Stimulated activated CD8-positive, alpha-beta memory T cell treated with anti-CD3 and anti-CD28 coated beads, Interleukin-15, amount 100 ng/mL, for 4 hours (primary cell): ENCODE data around the gene CCN5.
"Not testable (repeated sequence)": the region's sequence is repeated elsewhere in the genome, so short reads cannot be mapped to it uniquely, and the experiment has no call there.

ENCODE experiments used
- DNase-seq, 2 donors: peaks; one replicate each; pipeline ENCODE4 v3.0.0-alpha.2; 2020; ENCODE audit warnings: low read depth in 2 of 2

Gene CCN5

GRCh38 chr20:44695295-44695673 lies 19.9 kb upstream of the CCN5 start:
- no peak for DNase-seq

GRCh38 chr20:44695674-44696300 lies 19.4 kb upstream of the CCN5 start:
- DNase-seq, result no peak

GRCh38 chr20:44696315-44696714 lies 18.9 kb upstream of the CCN5 start:
- no peak for DNase-seq

- DNase-seq, result not testable (repeated sequence)
These were observed 18.1 kb upstream of the CCN5 start for GRCh38 chr20:44697041-44697440.

GRCh38 chr20:44698351-44698750 lies 16.8 kb upstream of the CCN5 start:
- DNase-seq, result no peak

GRCh38 chr20:44700306-44700705 lies 14.9 kb upstream of the CCN5 start:
- no peak for DNase-seq

GRCh38 chr20:44701118-44701857 lies 13.9 kb upstream of the CCN5 start:
- DNase-seq, result no peak

GRCh38 chr20:44701858-44702256 lies 13.3 kb upstream of the CCN5 start:
- no peak for DNase-seq

GRCh38 chr20:44702776-44703175 lies 12.4 kb upstream of the CCN5 start:
- DNase-seq, result no peak

- no peak for DNase-seq
These were observed 11.8 kb upstream of the CCN5 start for GRCh38 chr20:44703183-44703925.

- DNase-seq, result no peak
These were observed 11.1 kb upstream of the CCN5 start for GRCh38 chr20:44703956-44704488.

GRCh38 chr20:44704551-44704971 lies 10.6 kb upstream of the CCN5 start:
- no peak for DNase-seq

- no peak for DNase-seq
These were observed 9.6 kb upstream of the CCN5 start for GRCh38 chr20:44705364-44706094.

- no peak for DNase-seq
These were observed 8.7 kb upstream of the CCN5 start for GRCh38 chr20:44706301-44707017.

GRCh38 chr20:44707018-44707579 lies 8.1 kb upstream of the CCN5 start:
- no peak for DNase-seq

- DNase-seq, result no peak
These were observed 5.8 kb upstream of the CCN5 start for GRCh38 chr20:44709380-44709779.

- no peak for DNase-seq
These were observed 5.4 kb upstream of the CCN5 start for GRCh38 chr20:44709797-44710196.

GRCh38 chr20:44711237-44711636 lies 3.9 kb upstream of the CCN5 start:
- DNase-seq, result no peak

- no peak for DNase-seq
These were observed 968 bp upstream of the CCN5 start for GRCh38 chr20:44714102-44714700.

- no peak for DNase-seq
These were observed 535 bp downstream of the CCN5 start for GRCh38 chr20:44715499-44716308.
